Measurements from ENCODE around the gene CNOT3.
A peak's percentile ranks its signal among the peaks of the same experiment; 100 is the strongest.

- TF ChIP-seq CTCF (IDR thresholded peaks at IDR 0.05) (peak; percentile 57 to 71 (median 66)), POLR2A (IDR thresholded peaks at IDR 0.05) (no peak), POLR2AphosphoS5 (IDR thresholded peaks at IDR 0.05) (no peak)
Observed at GRCh38 chr19:54168174-54168917, 30.8 kb downstream of the CNOT3 start.

Data from breast epithelium (tissue), 3 donors.